Measurements from ENCODE around the gene PLPP6. TPM values are rescaled to one million over a fixed set of nuclear protein-coding genes. Genes with fewer than 3 reads are reported as not detected.

The PLPP6 gene
- total and polyA plus RNA-seq, 2 of the 13 experiments (the other 11 are each of a cell fraction or from before 2014, with no cell fraction given) = 12.1 to 15.5 TPM

GRCh38 chr9:4662108-4662988 lies at the start of gene PLPP6 (continued):
- TF ChIP-seq HOXD1 (CRISPR knock-in tag; IDR thresholded peaks at IDR 0.05) = peak; percentile 62; the same call in 1 of the 2 replicates
- TF ChIP-seq, protein P1, sequence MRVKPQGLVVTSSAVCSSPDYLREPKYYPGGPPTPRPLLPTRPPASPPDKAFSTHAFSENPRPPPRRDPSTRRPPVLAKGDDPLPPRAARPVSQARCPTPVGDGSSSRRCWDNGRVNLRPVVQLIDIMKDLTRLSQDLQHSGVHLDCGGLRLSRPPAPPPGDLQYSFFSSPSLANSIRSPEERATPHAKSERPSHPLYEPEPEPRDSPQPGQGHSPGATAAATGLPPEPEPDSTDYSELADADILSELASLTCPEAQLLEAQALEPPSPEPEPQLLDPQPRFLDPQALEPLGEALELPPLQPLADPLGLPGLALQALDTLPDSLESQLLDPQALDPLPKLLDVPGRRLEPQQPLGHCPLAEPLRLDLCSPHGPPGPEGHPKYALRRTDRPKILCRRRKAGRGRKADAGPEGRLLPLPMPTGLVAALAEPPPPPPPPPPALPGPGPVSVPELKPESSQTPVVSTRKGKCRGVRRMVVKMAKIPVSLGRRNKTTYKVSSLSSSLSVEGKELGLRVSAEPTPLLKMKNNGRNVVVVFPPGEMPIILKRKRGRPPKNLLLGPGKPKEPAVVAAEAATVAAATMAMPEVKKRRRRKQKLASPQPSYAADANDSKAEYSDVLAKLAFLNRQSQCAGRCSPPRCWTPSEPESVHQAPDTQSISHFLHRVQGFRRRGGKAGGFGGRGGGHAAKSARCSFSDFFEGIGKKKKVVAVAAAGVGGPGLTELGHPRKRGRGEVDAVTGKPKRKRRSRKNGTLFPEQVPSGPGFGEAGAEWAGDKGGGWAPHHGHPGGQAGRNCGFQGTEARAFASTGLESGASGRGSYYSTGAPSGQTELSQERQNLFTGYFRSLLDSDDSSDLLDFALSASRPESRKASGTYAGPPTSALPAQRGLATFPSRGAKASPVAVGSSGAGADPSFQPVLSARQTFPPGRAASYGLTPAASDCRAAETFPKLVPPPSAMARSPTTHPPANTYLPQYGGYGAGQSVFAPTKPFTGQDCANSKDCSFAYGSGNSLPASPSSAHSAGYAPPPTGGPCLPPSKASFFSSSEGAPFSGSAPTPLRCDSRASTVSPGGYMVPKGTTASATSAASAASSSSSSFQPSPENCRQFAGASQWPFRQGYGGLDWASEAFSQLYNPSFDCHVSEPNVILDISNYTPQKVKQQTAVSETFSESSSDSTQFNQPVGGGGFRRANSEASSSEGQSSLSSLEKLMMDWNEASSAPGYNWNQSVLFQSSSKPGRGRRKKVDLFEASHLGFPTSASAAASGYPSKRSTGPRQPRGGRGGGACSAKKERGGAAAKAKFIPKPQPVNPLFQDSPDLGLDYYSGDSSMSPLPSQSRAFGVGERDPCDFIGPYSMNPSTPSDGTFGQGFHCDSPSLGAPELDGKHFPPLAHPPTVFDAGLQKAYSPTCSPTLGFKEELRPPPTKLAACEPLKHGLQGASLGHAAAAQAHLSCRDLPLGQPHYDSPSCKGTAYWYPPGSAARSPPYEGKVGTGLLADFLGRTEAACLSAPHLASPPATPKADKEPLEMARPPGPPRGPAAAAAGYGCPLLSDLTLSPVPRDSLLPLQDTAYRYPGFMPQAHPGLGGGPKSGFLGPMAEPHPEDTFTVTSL (CRISPR knock-in tag; IDR thresholded peaks at IDR 0.05; ENCODE audit: borderline replicate concordance) = peak; percentile 75
- peak; percentile 48; the same call in 1 of the 2 replicates for TF ChIP-seq IRX3 (CRISPR knock-in tag; IDR thresholded peaks at IDR 0.05; ENCODE audit: borderline replicate concordance, low read depth)
- TF ChIP-seq NKX3-1 (CRISPR knock-in tag; IDR thresholded peaks at IDR 0.05) = peak; percentile 83; the same call in 1 of the 2 replicates
- TF ChIP-seq ARHGAP35 (CRISPR knock-in tag; IDR thresholded peaks at IDR 0.05; ENCODE audit: borderline replicate concordance) = peak; percentile 52
- no peak for TF ChIP-seq NCOA1 (CRISPR knock-in tag; IDR thresholded peaks at IDR 0.05)
- peak; percentile 65; the same call in 1 of the 2 replicates for TF ChIP-seq ZNF160 (CRISPR knock-in tag; IDR thresholded peaks at IDR 0.05)
- TF ChIP-seq KLF6 (CRISPR knock-in tag; IDR thresholded peaks at IDR 0.05) = no peak; the same call in 1 of the 2 replicates
- TF ChIP-seq ZNF704 (CRISPR knock-in tag; IDR thresholded peaks at IDR 0.05; ENCODE audit: borderline replicate concordance) = peak; percentile 70; the same call in 1 of the 2 replicates
- TF ChIP-seq, protein P2, sequence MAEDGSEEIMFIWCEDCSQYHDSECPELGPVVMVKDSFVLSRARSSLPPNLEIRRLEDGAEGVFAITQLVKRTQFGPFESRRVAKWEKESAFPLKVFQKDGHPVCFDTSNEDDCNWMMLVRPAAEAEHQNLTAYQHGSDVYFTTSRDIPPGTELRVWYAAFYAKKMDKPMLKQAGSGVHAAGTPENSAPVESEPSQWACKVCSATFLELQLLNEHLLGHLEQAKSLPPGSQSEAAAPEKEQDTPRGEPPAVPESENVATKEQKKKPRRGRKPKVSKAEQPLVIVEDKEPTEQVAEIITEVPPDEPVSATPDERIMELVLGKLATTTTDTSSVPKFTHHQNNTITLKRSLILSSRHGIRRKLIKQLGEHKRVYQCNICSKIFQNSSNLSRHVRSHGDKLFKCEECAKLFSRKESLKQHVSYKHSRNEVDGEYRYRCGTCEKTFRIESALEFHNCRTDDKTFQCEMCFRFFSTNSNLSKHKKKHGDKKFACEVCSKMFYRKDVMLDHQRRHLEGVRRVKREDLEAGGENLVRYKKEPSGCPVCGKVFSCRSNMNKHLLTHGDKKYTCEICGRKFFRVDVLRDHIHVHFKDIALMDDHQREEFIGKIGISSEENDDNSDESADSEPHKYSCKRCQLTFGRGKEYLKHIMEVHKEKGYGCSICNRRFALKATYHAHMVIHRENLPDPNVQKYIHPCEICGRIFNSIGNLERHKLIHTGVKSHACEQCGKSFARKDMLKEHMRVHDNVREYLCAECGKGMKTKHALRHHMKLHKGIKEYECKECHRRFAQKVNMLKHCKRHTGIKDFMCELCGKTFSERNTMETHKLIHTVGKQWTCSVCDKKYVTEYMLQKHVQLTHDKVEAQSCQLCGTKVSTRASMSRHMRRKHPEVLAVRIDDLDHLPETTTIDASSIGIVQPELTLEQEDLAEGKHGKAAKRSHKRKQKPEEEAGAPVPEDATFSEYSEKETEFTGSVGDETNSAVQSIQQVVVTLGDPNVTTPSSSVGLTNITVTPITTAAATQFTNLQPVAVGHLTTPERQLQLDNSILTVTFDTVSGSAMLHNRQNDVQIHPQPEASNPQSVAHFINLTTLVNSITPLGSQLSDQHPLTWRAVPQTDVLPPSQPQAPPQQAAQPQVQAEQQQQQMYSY (CRISPR knock-in tag; IDR thresholded peaks at IDR 0.05) = 0 out of 2 replicates have a peak, but pooled peaks have one; percentile 39
- peak; percentile 59; the same call in 1 of the 2 replicates for TF ChIP-seq CBFB (CRISPR knock-in tag; IDR thresholded peaks at IDR 0.05)
- TF ChIP-seq SKIL (CRISPR knock-in tag; IDR thresholded peaks at IDR 0.05; ENCODE audit: borderline replicate concordance) = 0 out of 2 replicates have a peak, but pooled peaks have one; percentile 23

All from HepG2 (cell line).